ENCODE results near the gene EIF2D.
"Not testable (repeated sequence)": the region's sequence is repeated elsewhere in the genome, so short reads cannot be mapped to it uniquely, and the experiment has no call there.

EIF2D gene, protein sequence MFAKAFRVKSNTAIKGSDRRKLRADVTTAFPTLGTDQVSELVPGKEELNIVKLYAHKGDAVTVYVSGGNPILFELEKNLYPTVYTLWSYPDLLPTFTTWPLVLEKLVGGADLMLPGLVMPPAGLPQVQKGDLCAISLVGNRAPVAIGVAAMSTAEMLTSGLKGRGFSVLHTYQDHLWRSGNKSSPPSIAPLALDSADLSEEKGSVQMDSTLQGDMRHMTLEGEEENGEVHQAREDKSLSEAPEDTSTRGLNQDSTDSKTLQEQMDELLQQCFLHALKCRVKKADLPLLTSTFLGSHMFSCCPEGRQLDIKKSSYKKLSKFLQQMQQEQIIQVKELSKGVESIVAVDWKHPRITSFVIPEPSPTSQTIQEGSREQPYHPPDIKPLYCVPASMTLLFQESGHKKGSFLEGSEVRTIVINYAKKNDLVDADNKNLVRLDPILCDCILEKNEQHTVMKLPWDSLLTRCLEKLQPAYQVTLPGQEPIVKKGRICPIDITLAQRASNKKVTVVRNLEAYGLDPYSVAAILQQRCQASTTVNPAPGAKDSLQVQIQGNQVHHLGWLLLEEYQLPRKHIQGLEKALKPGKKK

GRCh38 chr1:206612129-206612876, at the start of gene EIF2D:
Gene EIF2D (minus strand): TSS chr1:206612465. CDS start chr1:206612342, 123 bp downstream.
- peak; percentile 60 to 97 (median 90) for DNase-seq

GRCh38 chr1:206661161-206661820, 49.0 kb upstream of the EIF2D start:
- DNase-seq, result no peak

DNA sequence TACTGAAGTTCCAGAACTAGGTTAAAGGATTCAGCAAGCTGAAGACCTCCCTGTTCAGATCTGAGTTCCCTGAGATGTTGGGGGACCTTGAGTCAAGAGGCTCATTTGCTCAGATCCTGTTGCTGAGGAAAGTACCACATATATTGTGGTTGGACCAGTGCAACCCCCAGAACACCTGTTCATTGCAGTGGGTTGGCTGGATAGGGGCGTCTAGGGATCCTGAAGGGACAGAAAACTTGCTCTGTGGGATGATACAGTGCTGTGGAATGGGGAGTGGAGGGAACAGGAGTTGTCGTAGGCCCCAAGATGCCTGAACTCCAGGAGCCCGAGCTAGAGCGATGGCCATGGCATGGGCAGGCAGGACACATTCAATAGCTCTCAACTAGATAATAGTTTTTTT, 47.9 kb upstream of the EIF2D start:
- DNase-seq, result no peak

GRCh38 chr1:206658981-206659273, 46.7 kb upstream of the EIF2D start:
- DNase-seq, result peak in 4 of 56 donors; percentile 10 to 62 (median 37)

- DNase-seq, result peak in 4 of 56 donors; percentile 7 to 35 (median 28)
Measured at GRCh38 chr1:206658264-206658980, 46.2 kb upstream of the EIF2D start.

DNA sequence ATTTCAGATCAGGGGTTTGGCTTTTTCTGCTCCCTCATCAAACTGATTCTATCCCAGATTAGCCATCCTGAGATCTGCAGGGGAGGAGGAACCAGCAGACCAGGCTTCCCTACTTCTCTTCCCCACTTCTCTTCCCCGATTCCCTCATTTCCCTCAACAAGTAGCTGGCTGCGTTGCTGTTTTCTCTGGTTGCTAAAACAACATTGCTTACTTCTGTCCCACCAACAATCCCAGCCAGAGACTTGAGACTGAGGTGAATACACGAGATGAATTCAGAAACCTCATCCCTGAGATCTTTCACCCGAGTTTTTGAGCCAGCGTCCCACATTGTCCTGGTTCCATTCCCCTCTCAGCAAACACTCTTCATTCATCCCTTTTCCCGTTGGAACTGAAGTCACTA, 45.5 kb upstream of the EIF2D start:
- no peak for DNase-seq

GRCh38 chr1:206656936-206657335, 44.7 kb upstream of the EIF2D start:
- no peak for DNase-seq

DNA sequence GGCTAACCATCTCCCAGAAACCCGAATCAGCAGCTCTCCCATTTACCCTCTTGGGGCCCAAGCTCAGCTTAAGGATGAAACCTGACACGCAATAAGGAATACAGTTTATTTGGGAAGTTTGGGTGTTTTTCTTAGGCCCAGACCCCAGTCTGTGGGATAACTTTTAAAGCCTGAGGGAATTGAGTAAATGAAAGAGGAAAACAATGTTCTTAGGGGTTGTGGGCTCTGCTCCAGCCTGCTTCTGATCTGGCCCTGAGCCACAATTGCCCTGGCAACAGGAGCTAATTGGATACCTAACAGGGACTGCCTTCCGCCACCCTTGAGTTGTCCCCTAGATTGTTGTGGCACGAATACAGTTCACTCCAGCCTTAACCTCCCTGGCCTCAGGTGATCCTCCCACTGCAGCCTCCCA, 43.2 kb upstream of the EIF2D start:
- DNase-seq, result no peak

DNA sequence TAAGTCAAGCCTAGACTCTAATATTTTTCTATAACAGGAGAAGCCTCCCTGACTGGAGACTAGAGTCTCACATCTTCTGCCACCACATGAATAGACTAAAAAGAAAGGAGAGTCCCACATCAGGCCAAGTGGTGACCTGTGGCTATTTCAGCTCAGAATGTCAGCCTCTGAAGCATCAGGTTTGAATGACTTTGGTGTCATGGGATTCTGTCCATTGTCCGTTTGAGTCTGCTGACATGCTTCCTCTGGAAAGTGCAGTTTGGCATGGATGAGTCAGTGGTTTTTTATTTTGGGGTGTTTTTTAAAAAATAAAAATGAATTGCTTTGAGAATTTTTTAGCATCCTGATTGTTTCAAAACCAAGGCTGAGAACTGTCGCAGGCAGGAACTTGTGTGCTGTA, 42.6 kb upstream of the EIF2D start:
- no peak for DNase-seq

- DNase-seq, result no peak
Measured at GRCh38 chr1:206653715-206654459, 41.6 kb upstream of the EIF2D start.

DNA sequence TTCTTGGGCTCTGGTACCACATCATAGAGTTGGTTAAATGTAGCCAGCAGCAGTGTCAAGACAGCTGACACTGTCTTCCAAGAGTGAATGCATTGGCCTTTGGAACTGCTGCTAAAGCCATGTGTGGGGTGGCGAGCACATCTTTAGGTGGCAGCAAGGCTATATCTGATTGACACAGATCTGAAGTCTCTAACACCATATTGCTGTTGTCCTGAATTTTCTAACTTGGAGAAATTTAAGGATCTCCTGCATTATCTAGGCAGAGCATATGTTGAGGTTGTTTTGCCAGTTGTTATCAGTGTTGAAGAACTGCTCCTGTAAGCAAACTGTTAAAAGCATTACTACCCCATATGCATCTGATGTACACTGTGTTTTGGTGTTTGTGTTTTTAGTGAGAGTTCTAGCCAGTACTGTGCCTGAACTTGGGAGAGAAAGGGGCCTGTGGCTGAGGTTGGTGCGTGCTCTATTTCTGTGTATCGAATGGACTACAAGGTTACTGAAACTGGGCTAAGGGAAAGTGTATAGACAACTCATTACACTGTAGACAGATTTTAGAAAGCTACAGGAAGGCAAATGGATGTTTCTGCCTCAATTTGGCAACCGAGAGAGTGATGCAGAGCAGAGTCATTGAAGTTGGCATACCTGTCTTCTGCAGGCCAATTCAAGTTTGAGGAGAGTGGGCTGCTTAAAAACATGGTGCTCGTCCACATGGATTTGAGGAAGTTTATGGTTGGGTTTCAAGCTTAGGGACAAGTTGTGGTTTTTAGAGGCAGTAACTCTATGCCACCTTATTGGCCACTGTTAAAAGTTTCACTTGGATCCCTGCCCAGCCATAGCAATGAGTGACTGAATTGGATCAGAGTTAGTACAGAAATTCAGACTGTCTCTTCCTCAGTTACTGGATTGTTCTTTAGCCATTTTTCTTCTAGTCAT, 40.0 kb upstream of the EIF2D start:
- no peak for DNase-seq

DNA sequence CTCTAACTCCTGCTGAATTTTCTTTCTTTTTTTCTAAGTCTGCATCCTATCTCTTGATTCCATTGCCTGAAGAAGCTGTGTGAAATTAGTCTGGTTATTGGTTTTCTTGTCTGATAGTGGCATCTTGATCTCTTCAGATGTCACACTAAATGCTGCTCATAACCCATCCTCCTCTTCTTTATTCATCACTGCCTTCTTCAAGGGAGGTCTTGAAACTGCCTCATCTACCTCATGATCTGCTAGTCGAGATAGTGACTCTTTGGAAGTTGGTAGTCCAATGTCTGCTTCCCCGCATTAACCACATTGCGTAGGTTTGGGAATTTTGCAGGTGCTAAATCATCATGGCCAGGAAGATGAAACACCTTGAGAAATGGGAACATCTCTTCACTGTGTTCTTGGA, 38.7 kb upstream of the EIF2D start:
- no peak for DNase-seq

DNA sequence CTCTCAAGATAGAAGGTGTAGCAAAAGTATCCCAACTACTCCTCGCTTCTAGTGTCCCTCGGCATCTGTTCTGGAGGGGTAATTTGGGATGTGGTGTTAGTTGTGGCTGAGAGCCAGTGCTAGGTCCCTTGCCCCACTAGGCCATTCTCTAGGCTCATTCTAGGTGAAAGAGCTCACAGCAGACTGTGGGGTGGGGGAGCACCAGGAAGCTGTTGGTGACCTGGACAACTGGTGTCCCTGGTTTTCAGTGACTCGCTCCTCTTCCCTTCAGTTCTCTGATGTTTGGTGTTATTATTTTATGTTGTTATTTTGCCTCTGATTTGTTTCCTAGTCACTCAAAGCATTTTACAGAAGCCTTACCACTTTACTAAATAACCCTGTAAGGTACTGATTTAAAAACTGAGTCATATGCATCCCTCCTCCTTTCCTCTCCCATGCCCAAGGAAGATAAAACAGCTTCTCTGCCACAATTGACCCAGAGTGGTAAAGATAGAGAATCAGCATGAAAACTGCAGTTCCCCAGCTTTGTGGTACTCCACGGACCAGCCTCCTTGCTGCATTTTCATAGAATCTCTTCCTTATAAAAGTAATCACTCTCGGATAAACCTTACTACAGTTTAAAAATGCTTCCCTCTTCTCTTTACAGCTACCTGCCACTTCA, 37.1 kb upstream of the EIF2D start:
- no peak for DNase-seq

- DNase-seq, result no peak
Measured at GRCh38 chr1:206647224-206647623, 35.0 kb upstream of the EIF2D start.

DNA sequence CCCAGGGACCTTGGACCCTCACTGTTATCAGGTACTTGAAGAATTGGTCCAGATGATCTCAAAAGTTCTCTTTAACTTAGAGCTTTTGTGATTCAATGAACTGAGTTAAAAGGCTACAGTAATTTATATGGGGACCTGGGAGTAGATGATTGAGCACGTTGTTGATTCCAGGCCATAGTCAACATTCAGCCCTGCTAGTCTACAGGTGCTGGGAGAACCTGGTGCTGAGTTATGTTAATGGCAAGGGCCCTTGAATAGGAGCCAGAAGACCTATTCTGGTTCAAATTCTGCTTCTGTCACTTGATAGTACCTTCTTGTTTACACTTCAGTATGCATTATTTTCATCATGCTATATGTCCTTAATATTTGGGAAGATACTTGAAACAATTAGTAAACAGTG, 34.2 kb upstream of the EIF2D start:
- no peak for DNase-seq

GRCh38 chr1:206643118-206643698, 30.9 kb upstream of the EIF2D start:
- DNase-seq, result no peak

GRCh38 chr1:206642074-206642473, 29.8 kb upstream of the EIF2D start:
- not testable (repeated sequence) for DNase-seq

- DNase-seq, result no peak
Measured at GRCh38 chr1:206637605-206638004, 25.3 kb upstream of the EIF2D start.
